Measurements from ENCODE around the gene SFMBT2.

- no peak for TF ChIP-seq POLR2AphosphoS5 (IDR thresholded peaks at IDR 0.05)
- no peak for TF ChIP-seq CTCF (IDR thresholded peaks at IDR 0.05)
Observed at GRCh38 chr10:7365027-7365745, 45.6 kb downstream of the SFMBT2 start.

Data from suprapubic skin (tissue), 3 donors.